Fibroblast of skin of left quadriceps (primary cell): Measurements from ENCODE around the gene CPLX4.

Source experiments
- DNase-seq, 2 experiments: peaks; one replicate each; pipeline ENCODE4 v3.0.0-alpha.2; 2013; ENCODE audit warnings: low read depth in 2 of 2

Gene CPLX4

GRCh38 chr18:59306640-59307039 lies 11.8 kb downstream of the CPLX4 start:
- DNase-seq = no peak

GRCh38 chr18:59305295-59305694 lies 13.2 kb downstream of the CPLX4 start:
- no peak for DNase-seq

GRCh38 chr18:59303656-59304195 lies 14.7 kb downstream of the CPLX4 start:
- no peak for DNase-seq

DNA sequence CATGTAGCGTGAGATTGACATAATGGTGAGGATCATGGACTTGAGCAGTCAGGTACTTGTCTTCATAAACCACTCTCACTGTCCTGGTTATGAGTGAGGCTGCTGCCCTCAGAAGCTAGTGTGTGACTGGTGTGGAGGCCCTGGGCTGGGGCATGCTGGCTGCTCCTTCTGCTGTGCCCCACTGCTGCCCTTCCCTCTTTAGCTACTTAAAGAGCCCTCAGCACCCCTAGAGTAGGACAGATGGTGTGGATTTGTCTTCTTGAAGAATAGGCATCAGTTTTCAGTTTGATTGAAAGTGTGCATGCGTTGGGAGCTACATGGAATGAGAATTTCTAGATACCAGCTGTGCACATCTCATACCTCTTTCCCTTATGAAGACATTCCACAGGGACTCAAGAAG lies 15.4 kb downstream of the CPLX4 start:
- no peak for DNase-seq

DNA sequence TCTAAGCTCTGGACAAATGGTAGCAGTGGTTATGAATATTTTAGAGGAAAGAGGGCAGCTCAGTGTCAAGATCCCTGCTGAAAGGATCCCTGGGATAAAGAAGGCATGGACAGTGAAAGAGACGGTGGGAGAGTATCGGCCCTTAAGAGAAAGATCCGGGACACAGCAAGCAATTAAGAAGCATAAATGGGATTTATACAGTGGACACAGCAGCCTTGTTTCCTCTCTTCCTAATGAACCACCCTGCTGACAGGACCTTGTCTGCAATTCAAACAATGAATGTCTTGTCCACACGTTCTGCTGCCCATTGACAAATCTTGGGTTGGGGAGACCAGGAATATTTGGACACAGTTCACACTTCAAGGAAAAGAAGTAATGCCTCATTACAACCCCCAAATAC lies 16.5 kb downstream of the CPLX4 start:
- no peak for DNase-seq

GRCh38 chr18:59300676-59301285 lies 17.7 kb downstream of the CPLX4 start:
- no peak for DNase-seq

- no peak for DNase-seq
Measured at GRCh38 chr18:59298871-59299270, 19.6 kb downstream of the CPLX4 start.

DNA sequence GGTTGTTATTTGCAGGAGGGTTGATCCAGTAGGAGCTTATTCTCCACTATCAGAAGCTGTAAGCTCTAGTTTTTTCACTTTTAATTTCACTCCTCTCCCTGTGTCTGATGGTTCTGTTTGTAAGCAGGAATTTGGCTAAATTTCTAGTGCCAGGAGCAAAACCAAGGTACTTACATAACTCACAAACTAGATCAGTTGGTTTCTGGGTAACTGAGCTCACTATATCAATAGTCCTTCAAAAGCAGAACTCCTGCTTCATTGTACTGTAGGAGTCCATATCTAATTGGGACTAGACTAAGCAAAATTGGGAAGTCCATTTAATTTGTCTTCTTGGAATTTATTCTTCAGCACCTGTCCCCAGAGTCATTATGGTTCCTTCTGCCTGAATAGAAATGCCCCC lies 25.1 kb downstream of the CPLX4 start:
- no peak for DNase-seq

GRCh38 chr18:59286341-59286740 lies 32.1 kb downstream of the CPLX4 start:
- no peak for DNase-seq

DNA sequence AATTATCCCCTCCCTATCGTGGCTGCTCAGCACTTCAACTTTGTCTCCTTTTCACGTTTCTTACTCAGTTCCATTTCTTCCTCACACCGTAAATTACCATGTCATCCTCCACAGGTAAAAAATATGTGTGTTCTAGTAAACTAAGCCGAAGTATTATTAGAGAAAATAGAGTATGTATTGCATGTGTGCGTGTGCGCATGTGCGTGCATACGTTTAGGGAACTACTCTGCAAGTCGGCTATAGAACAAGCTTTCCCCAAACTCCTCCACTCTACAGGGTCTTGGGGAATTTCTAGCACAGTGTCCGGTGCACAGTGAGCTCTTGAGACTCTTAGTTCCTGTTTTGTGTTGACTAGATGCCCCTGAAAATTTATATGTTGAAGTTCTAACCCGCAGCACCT lies 36.1 kb downstream of the CPLX4 start:
- DNase-seq = no peak

DNA sequence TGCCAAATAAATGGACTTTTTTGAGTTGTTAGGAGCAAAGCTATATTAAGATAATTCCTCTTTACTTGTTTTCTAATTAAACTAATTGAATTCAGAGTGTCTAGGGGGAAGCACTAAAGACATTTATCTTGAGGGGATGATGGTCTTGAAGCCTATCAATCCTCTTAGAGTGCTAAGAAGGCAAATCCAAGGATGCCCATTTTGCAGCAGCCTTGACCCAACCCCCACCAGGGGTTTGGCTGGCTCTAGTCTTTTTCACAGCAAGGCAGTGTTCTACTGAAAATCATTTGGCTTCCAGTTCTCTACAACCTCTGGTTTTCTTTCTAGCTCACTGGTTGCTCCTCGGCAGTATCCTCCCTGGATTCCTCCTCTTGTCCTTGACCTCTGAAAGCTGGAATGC lies 38.7 kb downstream of the CPLX4 start:
- no peak for DNase-seq

DNA sequence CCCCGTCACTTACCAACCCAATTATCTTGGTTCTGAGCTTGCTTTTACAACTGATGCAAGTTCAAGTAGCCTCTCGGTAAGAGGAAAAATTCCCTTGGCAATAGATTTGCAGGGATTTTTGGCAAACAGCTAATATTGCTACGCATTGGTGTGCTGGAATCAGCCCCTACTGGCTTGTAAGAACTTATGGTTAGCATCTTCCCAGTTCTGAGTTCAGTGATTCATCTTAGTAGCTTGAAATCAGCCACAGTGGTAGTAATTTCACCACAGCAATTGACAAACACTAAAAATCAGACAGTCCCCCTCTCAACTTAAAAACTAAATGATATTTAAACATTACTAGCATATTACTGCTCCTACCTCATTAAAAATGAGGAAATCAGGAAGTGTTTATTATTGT lies 39.3 kb downstream of the CPLX4 start:
- DNase-seq = no peak

- no peak for DNase-seq
Measured at GRCh38 chr18:59278793-59279192, 39.7 kb downstream of the CPLX4 start.

DNA sequence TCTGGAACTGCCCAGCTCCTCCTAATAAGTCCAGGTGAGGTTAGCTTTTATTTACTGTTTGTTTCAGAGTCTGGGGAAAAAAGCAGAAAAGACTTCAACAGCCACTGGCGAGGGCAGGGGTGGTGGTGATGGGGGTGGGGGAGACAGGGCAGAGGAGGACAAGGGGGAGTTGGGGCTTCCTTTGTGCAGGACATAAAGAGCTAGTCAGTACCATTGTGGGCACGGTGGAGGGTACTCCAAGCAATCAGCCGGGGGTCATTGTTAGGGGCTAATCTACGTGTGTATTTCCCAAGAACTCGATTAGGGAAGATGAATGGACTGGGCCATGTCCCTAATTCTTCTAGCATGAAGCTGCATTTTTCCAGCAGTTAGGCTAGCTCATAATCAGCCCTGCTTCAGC lies 42.4 kb downstream of the CPLX4 start:
- no peak for DNase-seq

GRCh38 chr18:59275406-59275949 lies 43.0 kb downstream of the CPLX4 start:
- DNase-seq = no peak

- no peak for DNase-seq
Measured at GRCh38 chr18:59274533-59274928, 43.9 kb downstream of the CPLX4 start.

- DNase-seq = no peak
Measured at GRCh38 chr18:59273759-59274532, 44.5 kb downstream of the CPLX4 start.

GRCh38 chr18:59272891-59273758 lies 45.3 kb downstream of the CPLX4 start, which contains the start of gene RAX:
TSS of gene RAX (minus strand) at chr18:59273454. CDS start at chr18:59273206, 248 bp downstream.
- no peak for DNase-seq

DNA sequence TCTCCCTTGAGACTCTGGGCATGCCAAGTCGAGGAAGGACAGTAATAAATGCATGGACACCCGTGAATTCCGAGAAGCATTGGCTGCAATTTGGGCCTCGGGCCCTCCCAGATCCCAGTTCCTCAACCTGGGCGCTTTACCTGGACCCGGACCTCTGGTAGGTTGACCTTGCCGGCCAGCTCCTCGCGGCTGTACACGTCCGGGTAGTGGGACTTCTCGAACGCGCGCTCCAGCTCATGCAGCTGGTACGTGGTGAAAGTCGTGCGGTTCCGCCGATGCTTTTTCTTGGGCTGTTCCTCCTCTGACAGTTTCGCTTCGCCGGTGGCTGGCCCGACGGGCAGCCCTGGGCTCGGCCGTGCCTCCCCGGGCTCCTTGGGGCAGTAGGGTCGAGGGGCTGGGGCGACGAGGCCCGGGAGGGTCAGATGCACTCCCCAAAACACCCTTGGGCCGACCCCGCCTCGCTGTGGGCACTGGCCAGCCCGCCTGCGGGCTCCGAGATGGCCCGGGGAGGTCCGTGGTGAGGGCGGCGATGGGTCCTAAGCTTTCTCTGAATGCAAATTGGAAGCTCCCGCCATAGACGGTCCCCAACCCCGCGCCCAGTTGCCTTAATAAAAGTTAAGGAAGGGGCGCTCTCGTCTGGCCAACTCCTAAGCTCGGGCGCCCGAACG lies 46.1 kb downstream of the CPLX4 start:
- no peak for DNase-seq

GRCh38 chr18:59271606-59272220 lies 46.7 kb downstream of the CPLX4 start:
- no peak for DNase-seq

DNA sequence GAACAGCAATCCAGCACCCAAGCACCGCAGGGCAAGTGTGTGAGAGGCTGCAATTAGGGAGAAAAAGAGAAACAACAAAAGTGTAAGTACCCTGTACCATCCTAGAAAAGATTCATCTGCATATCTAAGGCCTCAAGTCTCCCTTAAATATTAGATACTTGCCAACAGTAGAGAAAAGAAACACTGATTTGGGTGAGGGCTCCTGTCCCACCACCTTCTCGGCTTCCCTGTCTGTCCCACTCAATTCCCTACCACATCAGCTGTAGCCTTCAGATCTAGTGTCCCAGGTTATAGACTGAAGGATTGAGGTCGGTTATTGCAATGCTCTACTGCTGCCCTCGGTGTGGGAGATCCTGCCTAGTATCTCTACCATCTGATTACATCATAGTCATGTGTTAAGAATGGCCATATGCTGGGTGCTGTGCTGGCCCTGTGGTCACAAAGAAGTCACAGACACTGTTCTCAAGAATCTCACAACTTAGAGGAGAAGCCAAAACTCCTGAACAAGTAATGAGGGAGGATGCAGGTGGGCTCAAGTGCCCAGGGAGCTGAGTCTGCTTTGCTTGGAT lies 47.7 kb downstream of the CPLX4 start:
- no peak for DNase-seq
